Coronary artery (tissue), 2 donors: ENCODE measurements around the gene DYNC1I2.

Experiments
- DNase-seq: peaks from one replicate; pipeline ENCODE4 v3.0.0-alpha.2; 2017; ENCODE audit warnings: low spot score
- H3K27ac ChIP-seq, 2 donors: fragments of 200-600 bp; sonication (generic); one replicate each; pipeline ENCODE4 v1.5.1; 2016 to 2019
- H3K4me3 ChIP-seq: fragments of 200-600 bp; sonication (generic); 2 replicates; pipeline ENCODE4 v1.5.1; 2016; ENCODE audit warnings: mild to moderate bottlenecking, moderate library complexity
- CTCF ChIP-seq: fragments of 200-600 bp; sonication (generic); IDR thresholded peaks from one replicate; pipeline ENCODE4 v1.5.1; 2019; ENCODE audit warnings: antibody characterized with exemption

DYNC1I2 gene

GRCh38 chr2:171692331-171692730, 5.1 kb downstream of the DYNC1I2 start:
- no peak overlapping the region for H3K27ac ChIP-seq
- no peak for DNase-seq
- no peak for TF ChIP-seq CTCF

DNA sequence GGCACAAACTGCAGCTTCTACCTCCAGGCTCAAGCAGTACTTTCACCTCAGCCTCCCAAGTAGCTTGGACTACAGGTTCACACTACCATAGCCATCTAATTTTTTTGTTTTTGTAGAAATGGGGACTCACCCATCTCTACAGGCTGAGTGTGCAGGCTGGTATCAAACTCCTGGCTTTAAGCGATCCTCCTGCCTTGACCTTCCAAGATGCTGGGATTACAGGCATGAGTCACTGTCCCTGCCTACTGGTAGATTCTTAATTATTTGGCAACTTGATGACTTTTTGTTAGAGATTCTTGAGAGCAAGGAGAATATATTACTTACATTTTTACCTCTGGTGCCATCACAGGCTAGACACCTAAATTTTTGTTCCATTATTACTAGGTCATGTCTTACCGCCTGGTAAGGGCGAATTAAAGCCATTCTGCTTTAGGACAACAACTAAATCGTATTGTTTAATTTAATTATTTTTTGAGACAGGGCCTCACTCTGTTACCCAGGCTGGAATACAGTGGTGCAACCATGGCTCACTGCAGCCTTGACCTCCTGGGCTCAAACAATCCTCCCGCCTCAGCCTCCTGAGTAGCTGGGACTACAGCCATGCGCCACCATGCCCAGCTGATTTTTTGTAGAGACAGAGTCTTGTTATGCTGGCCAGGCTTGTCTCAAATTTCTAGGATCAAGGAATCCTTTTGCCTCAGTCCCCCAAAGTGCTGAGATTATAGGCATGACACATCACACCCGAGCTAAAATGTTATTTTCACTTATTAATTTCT, 15.7 kb downstream of the DYNC1I2 start:
- Histone ChIP-seq H3K4me3 (no peak overlapping the region), H3K27ac (no peak overlapping the region)
- no peak for TF ChIP-seq CTCF
- no peak for DNase-seq

More at GRCh38 chr2:171692331-171692730, 5.1 kb downstream of the DYNC1I2 start:
- no peak overlapping the region for H3K4me3 ChIP-seq

GRCh38 chr2:171703574-171704347, 16.5 kb downstream of the DYNC1I2 start:
- H3K4me3 ChIP-seq, result no peak overlapping the region
- H3K27ac ChIP-seq, result no peak overlapping the region
- DNase-seq, result no peak
- TF ChIP-seq CTCF, result no peak

DNA sequence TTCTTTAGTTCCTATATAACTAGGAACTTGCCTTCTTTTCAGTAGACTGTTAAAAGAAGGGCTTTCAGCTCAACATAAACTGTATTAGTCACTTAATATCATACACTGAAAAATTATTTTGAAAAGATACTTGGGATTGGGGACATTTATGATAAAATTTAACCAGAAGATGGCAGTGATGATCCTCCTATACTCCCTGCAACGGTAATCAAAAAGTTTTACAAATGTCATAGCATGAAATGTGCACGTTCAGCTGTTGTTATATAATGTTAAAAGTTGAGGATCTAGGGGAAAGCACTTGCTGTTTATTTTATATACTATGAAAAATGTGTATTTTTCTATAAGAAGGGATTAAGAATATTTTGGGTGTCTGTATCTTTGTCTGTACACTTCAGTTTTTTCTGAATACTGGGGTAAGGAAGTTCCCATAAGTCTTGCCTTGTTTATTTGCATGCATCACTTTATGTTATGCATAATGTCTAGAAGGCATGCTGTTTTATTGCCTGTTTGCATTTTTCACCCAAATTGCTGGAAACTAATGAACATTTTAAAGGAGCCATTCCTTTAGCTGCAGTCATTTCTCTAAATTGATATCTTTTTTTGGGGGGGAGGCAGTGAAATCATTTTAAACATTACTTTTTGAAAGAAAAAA, 19.0 kb downstream of the DYNC1I2 start:
- no peak for DNase-seq
- no peak for TF ChIP-seq CTCF

GRCh38 chr2:171707752-171708151, 20.5 kb downstream of the DYNC1I2 start:
- H3K27ac ChIP-seq, result no peak overlapping the region
- no peak for DNase-seq
- H3K4me3 ChIP-seq, result no peak overlapping the region
- no peak for TF ChIP-seq CTCF

More for the DNA sequence above, 19.0 kb downstream of the DYNC1I2 start:
- no peak overlapping the region for H3K4me3 ChIP-seq
- no peak overlapping the region for H3K27ac ChIP-seq

GRCh38 chr2:171709011-171709685, 21.9 kb downstream of the DYNC1I2 start:
- Histone ChIP-seq H3K4me3 (no peak overlapping the region), H3K27ac (no peak overlapping the region)
- DNase-seq, result no peak
- TF ChIP-seq CTCF, result no peak
